Endodermal cell (in vitro differentiated cells): ENCODE measurements around the gene GSTA4. TPM values are rescaled to one million over a fixed set of nuclear protein-coding genes. Genes with fewer than 3 reads are reported as not detected.

Experiments
- DNase-seq: peaks from one replicate; pipeline ENCODE4 v3.0.0-alpha.2; 2017
- H3K27ac ChIP-seq: 2 replicates; pipeline ENCODE4 v1.5.1; 2013; ENCODE audit warnings: mild to moderate bottlenecking, low read depth, low read length, moderate library complexity
- H3K27me3 ChIP-seq: 2 replicates; pipeline ENCODE4 v1.6.1; 2013; ENCODE audit warnings: mild to moderate bottlenecking, low read length, moderate library complexity; ENCODE audit not compliant: insufficient read depth, control insufficient read depth, poor library complexity, severe bottlenecking
- H3K36me3 ChIP-seq: 2 replicates; pipeline ENCODE4 v1.7.0; 2013; ENCODE audit warnings: mild to moderate bottlenecking, low read length, moderate library complexity; ENCODE audit not compliant: control insufficient read depth, insufficient read depth
- H3K4me1 ChIP-seq: one replicate; pipeline ENCODE4 v1.7.0; 2013; ENCODE audit warnings: low read length; ENCODE audit not compliant: control insufficient read depth, insufficient read depth
- H3K4me3 ChIP-seq: 2 replicates; pipeline ENCODE4 v1.5.1; 2013; ENCODE audit warnings: mild to moderate bottlenecking, low read length, moderate library complexity
- H3K9ac ChIP-seq: 2 replicates; pipeline ENCODE4 v1.6.1; 2013; ENCODE audit warnings: mild to moderate bottlenecking, low read length, moderate library complexity; ENCODE audit not compliant: poor library complexity, severe bottlenecking; ENCODE audit errors: extremely low read depth
- H3K9me3 ChIP-seq: 2 replicates; pipeline ENCODE4 v1.6.1; 2013; ENCODE audit warnings: mild to moderate bottlenecking, low read length, moderate library complexity; ENCODE audit not compliant: control insufficient read depth
- H3K27ac Mint-ChIP-seq: 2 replicates; pipeline ENCODE4 v1.8.0; 2020; ENCODE audit warnings: mixed read lengths
- H3K27me3 Mint-ChIP-seq: 2 replicates; pipeline ENCODE4 v1.8.0; 2021; ENCODE audit warnings: mild to moderate bottlenecking, mixed read lengths; ENCODE audit not compliant: insufficient read depth
- H3K36me3 Mint-ChIP-seq: 2 replicates; pipeline ENCODE4 v1.8.0; 2020; ENCODE audit warnings: low read depth, mixed read lengths
- H3K4me1 Mint-ChIP-seq: 2 replicates; pipeline ENCODE4 v1.8.0; 2020; ENCODE audit warnings: mixed read lengths
- H3K4me3 Mint-ChIP-seq: 2 replicates; pipeline ENCODE4 v1.8.0; 2020; ENCODE audit warnings: mild to moderate bottlenecking, moderate library complexity, mixed read lengths
- H3K9me3 Mint-ChIP-seq: 2 replicates; pipeline ENCODE4 v1.8.0; 2020; ENCODE audit warnings: mild to moderate bottlenecking, mixed read lengths
- WGBS, 2 experiments: methylation state at CpG; one replicate each; pipeline versions ENCODE4 v1.1.5 to v1.1.7; 2013; ENCODE audit warnings: missing lambda C conversion rate in 2 of 2, mixed read lengths in 1 of 2; ENCODE audit not compliant: insufficient coverage in 1 of 2, insufficient read length in 1 of 2; 5-methylcytosine and 5-hydroxymethylcytosine counted together
- total RNA-seq, 2 donors: library from RNA; stranded (reverse); fragmentation: NEBNext Ultra II Directional in 1 of 2; extraction: Animal tissue kit (Norgen Biotek cat#: 25700) in 1 of 2; gene quantifications; 2 replicates in 1 of 2; 3 replicates in 1 of 2; pipeline ENCODE4 v1.2.1, GENCODE V29; 2021
- TF ChIP-seq, protein P1 (sequence below): fragments of 200-600 bp; sonication (generic); conservative IDR thresholded peaks from 2 replicates; pipeline ENCODE4 v1.5.0; 2021; ENCODE audit warnings: antibody characterized with exemption, mild to moderate bottlenecking

Gene GSTA4
- total RNA-seq, 2 donors from 2014 or later, result 22.0 to 36.1 TPM

DNA sequence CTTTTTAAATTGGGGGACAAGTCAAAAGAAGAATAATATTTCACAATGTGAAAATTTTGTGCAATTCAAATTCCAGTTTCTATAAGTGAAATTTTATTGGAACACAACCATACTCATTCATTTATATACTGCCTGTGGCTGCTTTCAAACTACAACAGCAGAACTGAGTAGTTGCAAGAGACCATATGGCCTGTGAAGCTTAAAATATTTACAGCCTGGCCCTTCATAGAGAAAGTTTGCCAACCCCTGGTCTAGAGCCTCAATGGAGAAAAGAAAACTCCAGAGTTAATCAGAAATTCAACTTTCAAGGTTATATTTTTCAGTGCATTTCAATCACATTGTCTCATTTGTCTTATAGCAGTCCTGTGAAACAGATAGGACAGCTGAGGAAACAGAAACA is 43.5 kb upstream of the GSTA4 start:
- Mint-ChIP-seq H3K4me1 (peaks cover 6% of the 10 kb centered on the region), H3K4me3 (no peak overlapping the region), H3K27me3 (no peaks in the 10 kb centered on the region), H3K36me3 (peaks cover 39% of the 10 kb centered on the region), H3K27ac (no peak overlapping the region), H3K9me3 (no peaks in the 10 kb centered on the region)
- peaks cover 4% of the 10 kb centered on the region for H3K4me1 ChIP-seq
- H3K36me3 ChIP-seq, result peaks cover 18% of the 10 kb centered on the region
- TF ChIP-seq, protein P1, sequence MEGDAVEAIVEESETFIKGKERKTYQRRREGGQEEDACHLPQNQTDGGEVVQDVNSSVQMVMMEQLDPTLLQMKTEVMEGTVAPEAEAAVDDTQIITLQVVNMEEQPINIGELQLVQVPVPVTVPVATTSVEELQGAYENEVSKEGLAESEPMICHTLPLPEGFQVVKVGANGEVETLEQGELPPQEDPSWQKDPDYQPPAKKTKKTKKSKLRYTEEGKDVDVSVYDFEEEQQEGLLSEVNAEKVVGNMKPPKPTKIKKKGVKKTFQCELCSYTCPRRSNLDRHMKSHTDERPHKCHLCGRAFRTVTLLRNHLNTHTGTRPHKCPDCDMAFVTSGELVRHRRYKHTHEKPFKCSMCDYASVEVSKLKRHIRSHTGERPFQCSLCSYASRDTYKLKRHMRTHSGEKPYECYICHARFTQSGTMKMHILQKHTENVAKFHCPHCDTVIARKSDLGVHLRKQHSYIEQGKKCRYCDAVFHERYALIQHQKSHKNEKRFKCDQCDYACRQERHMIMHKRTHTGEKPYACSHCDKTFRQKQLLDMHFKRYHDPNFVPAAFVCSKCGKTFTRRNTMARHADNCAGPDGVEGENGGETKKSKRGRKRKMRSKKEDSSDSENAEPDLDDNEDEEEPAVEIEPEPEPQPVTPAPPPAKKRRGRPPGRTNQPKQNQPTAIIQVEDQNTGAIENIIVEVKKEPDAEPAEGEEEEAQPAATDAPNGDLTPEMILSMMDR, result no peak
- DNase-seq, result no peak
- no peak overlapping the region for H3K4me3 ChIP-seq
- no peaks in the 10 kb centered on the region for H3K9me3 ChIP-seq
- no peak overlapping the region for H3K9ac ChIP-seq
- H3K27ac ChIP-seq, result no peak overlapping the region
- H3K27me3 ChIP-seq, result no peaks in the 10 kb centered on the region

DNA sequence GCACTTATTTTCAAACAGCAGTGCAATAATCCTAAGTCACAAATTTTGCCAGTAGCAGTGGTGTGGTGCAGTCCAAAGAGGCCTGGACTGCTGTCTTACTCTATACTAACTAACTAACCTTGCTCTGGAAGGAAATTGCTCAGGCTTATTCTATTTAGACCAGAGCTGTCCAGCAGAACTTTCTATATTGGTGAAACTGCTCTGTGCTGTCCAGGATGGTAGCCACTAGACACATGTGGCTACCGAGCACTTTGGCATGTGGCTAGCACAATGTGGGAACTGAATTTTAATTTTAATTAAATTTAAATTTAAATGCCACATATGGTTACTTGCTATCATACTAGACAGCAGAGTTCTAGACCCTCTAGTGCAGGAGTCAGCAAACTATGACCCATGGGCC is 43.1 kb upstream of the GSTA4 start:
- Histone ChIP-seq H3K27ac (no peak overlapping the region), H3K9me3 (no peaks in the 10 kb centered on the region), H3K36me3 (peaks cover 18% of the 10 kb centered on the region), H3K27me3 (no peaks in the 10 kb centered on the region), H3K9ac (no peak overlapping the region), H3K4me3 (no peak overlapping the region), H3K4me1 (no peaks in the 10 kb centered on the region)
- Mint-ChIP-seq H3K36me3 (peaks cover 40% of the 10 kb centered on the region), H3K27ac (no peak overlapping the region), H3K9me3 (no peaks in the 10 kb centered on the region), H3K4me1 (peaks cover 3% of the 10 kb centered on the region), H3K4me3 (no peak overlapping the region), H3K27me3 (no peaks in the 10 kb centered on the region)
- WGBS, 2 experiments, result 40% methylated on average over 1 of the region's 1 CpG; no CpG with 5 or more reads in 1 of the 2 experiments
- TF ChIP-seq, protein P1, result no peak
- no peak for DNase-seq

DNA sequence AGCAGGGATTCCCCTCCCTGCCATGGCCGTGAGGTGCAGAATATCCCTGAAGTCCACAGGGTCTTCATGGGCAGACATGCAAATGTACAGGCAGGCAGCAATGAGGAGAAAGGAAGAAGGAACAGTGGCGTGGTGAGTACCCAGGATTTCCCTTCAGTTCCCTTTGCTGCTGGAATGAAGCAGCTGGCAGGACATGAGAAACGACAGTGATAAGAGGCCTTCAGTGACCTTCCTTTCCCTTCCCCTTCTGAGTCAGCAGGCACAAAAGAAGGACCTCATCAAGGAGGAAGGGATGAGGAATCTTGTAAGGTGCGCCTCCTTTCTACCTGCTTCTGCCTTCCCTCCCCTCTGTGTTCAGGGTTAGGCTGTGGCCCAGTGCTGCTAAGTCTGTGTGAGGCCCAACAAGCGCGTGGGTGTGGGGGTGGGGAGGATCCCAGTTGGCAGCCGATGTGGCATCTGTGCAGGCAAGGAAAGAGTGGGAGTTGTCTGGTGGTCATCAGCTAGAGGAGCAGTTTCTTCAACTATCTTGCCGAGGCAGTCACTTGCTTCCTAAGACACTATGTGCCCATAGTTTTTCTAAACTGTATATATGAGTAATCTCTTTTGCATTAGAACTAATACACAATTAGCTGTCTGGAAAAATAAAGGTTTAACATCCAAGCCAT is 40.6 kb upstream of the GSTA4 start:
- H3K36me3 ChIP-seq, result peaks cover 19% of the 10 kb centered on the region
- Mint-ChIP-seq H3K36me3 (peaks cover 35% of the 10 kb centered on the region), H3K4me3 (no peak overlapping the region), H3K4me1 (no peaks in the 10 kb centered on the region), H3K27me3 (no peaks in the 10 kb centered on the region), H3K9me3 (no peaks in the 10 kb centered on the region), H3K27ac (no peak overlapping the region)
- 93% methylated on average over 8 of the region's 8 CpGs; no CpG with 5 or more reads in 1 of the 2 experiments for WGBS, 2 experiments
- TF ChIP-seq, protein P1, result no peak
- DNase-seq, result no peak
- H3K4me1 ChIP-seq, result no peaks in the 10 kb centered on the region
- no peak overlapping the region for H3K27ac ChIP-seq
- H3K9me3 ChIP-seq, result no peaks in the 10 kb centered on the region
- H3K9ac ChIP-seq, result no peak overlapping the region
- no peaks in the 10 kb centered on the region for H3K27me3 ChIP-seq
- no peak overlapping the region for H3K4me3 ChIP-seq
